Activated gamma-delta T cell treated with Interleukin-2 at 50 U/mL for 16 hours (primary cell): ENCODE results near the gene XCL1.
"Not testable (repeated sequence)": the region's sequence is repeated elsewhere in the genome, so short reads cannot be mapped to it uniquely, and the experiment has no call there.

Source experiments
- DNase-seq: peaks from one replicate; pipeline ENCODE4 v3.0.0-alpha.2; 2020

Gene XCL1, protein sequence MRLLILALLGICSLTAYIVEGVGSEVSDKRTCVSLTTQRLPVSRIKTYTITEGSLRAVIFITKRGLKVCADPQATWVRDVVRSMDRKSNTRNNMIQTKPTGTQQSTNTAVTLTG

DNA sequence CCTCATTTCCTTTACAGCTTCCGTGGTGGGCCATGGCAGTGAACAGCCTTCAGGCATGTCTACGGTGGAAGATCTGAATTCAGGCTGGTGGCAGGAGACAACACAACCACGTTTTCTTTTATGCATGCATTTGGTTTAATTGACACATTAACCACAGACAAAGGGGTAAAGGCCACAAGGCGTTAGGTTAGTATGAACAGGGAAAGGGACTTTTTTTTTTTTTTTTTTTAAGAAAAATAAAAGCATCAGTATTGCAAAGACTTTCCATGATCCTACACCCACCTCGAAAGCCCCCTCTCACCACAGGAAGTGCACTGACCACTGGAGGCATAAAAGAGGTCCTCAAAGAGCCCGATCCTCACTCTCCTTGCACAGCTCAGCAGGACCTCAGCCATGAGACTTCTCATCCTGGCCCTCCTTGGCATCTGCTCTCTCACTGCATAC lies at the start of gene XCL1:
XCL1 (plus strand) TSS at position 361 of the 444 bp plus-strand sequence; CDS start at position 394, 33 bp downstream.
- DNase-seq: not testable (repeated sequence)

DNA sequence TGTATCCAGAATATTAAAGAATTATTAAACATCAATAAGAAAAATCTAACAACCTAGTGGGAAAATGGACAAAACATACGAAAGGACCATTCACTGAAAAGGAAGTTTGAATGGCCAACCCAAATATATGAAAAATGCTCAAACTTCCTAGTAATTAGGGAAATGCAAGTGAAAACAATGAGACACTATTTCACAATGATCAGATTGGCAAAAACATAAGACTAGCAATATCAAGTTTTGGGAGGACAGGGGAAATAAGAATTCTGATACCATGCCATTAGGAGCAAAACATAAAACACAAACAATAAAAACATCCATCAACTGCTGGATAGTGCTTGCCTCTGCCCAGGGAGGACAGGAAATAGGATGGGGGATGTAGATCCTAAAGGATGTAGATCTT lies 46.9 kb upstream of the XCL1 start:
- DNase-seq: no peak

DNA sequence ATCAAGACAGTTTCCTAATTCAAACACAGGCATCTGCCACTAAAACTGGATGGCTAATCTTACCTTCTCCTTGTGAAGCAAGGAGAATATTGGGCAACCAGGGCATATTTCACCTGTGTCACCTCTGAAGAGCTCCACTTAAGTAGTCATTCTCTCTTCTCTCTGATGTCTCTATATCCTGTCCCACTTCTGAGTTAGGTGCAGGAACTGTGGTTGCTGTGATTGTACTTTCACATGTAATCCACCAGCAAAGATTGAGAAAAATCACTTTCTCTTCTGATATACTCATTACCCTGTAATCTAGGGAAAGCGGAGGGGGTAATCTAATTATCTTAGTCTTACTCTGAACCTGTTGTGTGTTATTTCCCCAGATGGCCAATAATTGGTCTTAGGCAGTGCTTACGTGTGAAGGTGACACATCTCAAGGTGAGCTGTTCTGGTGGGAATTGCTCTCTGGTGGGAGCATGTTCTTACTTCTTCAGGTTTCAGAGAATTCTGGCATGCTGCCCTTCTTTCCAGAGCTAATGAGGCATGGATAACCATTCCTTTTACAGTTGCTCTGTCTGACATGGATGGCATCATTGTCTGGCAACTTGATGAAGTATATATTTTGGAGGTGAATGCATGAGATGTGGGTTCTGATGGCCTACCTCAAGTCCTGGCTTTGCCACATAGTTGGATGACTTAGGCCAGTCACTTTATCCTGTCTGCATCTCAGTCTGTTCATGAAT lies 44.6 kb upstream of the XCL1 start:
- DNase-seq: no peak

DNA sequence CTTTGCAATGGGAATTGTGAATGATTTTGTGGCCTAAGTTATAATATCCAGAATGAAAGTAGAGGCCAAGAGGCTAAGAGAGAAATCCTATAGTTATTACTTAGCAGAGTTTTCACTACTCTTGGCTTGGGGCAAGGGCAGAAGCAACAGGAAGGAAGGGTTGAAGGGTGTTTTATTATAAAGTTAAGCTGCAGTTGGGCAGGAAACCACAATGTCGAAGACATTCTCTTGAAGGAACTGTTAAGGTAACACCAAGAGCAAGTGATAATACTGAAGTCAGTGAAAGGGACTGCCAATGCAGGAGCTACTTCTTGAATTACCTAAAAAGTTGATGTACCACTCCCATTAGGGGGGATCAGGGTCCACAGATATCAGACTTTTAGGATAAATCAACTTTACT lies 40.9 kb upstream of the XCL1 start:
- peak; percentile 40 for DNase-seq

DNA sequence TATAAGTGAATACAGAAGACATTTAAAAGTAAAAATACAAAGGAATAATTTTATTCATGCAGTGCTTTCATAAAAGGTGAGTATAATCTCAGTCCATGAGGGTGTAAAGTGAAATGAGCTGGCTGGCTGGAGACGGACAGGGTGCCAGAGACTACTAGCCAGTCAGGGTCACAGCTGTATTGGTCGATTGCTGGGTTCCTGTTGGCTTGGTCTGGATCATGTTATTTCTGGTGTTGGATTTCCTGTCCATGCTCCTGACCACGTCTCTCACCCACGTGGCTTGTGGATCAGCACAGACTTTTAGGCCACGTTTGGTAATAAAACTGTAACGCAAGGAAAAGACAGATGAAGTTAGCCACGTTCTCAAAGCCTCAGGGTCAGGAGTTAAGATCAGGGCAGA lies 35.6 kb upstream of the XCL1 start:
- DNase-seq: not testable (repeated sequence)

DNA sequence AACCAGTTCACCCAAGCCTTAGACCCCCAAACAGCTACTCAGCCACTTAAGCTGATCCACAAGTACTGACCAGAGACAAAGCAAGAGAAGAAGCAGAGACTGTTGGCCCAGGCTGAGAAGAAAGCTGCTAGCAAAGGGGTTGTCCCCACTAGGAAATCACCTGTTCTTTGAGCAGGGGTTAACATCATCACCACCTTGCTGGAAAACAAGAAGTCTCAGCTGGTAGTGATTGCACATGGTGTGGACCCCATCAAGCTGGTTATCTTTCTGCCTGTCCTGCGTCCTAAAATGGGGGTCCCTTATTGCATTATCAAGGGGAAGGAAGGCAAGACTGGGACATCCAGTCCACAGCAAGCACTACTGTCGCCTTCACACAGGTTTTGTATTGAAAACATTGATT lies 33.4 kb upstream of the XCL1 start:
- not testable (repeated sequence) for DNase-seq

DNA sequence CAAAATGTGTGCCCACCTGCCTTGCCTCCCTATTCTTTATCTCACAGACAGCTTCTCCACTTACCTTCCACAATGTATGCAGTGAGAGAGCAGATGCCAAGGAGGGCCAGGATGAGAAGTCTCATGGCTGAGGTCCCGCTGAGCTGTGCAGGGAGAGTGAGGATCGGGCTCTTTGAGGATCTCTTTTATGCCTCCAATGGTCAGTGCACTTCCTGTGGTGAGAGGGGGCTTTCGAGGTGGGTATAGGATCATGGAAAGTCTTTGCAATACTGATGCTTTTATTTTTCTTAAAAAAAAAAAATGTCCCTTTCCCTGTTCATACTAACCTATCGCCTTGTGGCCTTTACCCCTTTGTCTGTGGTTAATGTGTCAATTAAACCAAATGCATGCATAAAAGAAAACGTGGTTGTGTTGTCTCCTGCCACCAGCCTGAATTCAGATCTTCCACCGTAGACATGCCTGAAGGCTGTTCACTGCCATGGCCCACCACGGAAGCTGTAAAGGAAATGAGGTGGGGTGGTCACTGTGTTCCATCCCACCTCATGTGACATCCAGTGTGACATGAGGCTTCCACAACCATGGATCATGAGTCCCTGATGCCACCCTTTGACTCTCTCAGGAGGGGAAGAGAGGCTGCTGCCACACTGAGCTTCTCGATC lies 32.4 kb upstream of the XCL1 start, which contains the start of gene XCL2:
XCL2 (minus strand) TSS at position 158 of the 659 bp plus-strand sequence; CDS start at position 125, 33 bp downstream.
- DNase-seq: not testable (repeated sequence)

DNA sequence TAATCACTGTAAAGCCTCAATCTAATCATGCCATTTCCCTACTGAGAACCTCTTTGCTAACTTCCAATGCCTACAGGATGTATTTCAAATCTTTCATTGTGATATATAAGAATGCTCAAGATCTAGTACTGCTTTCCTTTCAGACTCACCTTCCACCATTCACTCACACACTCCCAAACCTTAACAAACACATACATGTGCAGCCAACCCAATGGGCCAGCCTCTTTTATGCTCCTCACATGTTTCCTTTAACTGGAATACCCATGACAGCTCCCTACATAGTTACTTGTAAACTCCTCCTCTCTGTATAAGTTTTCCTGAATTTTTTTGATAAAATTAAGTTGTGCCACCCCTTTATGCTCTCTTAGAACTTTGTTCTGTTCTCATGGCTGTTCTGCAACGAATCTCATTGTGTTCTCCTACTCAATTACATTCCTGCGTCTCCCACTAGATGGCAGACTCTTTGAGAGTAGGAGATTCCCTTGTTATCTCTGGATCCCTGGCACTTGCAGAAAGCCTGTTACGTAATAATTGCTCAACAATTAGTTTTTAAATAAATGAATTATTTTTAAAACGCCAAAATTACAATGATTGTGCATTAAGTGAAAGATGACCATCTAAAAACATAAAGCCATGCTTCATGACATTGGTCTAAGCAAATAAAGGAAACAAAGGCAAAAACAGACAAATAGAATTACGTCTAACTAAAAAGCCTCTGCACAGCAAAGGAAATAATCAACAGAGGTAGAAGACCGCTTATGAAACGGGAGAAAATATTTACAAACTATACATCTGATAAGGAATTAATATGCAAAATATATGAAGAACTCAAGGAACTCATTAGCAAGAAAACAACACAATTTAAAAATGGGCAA lies 30.5 kb upstream of the XCL1 start:
- DNase-seq: not testable (repeated sequence)

DNA sequence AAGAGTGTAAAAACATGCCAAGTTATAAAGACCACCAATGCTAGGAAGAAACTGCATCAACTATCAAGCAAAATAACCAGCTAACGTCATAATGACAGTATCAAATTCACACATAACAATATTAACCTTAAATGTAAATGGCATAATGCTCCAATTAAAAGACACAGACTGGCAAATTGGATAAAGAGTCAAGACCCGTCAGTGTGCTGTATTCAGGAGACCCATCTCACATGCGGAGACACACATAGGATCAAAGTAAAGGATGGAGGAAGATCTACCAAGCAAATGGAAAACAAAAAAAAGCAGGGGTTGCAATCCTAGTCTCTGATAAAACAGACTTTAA lies 29.9 kb upstream of the XCL1 start:
- not testable (repeated sequence) for DNase-seq

DNA sequence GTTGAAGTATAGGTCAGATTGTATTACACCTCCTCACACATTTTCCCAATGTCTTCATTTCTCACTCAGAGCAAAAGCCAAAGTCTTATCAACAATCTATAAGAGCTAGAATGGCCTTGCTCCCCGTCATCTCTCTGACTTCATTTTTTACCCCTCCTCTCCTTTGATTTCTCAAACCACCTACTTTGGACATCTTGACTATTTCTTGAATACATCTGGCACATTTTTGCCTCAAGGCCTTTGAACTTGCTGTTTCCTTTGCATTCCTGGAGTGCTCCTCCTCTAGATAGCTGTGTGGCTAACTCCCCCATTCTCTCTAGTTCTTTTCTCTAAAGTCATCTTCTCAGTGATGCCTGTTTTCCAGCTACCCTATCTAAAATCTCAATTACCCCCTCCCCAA lies 25.4 kb upstream of the XCL1 start:
- DNase-seq: no peak

DNA sequence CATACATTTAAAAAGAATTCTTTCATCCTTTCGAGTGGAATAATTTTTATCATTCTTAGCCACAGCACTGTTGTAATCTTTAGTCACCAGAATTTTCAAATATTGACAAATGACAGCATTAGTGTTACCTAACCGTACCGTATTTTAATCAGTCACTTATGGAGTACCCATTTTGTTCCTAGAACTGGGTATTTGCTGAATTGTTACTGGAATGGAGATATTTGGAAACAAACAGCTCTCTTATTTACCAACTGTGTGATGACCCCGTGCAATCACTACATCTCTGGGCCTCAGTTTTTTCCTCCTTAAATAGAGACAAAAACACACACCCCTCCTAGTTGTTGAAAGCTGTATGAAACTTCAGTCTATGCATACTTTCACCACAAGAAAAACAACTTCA lies 24.7 kb upstream of the XCL1 start:
- DNase-seq: no peak

DNA sequence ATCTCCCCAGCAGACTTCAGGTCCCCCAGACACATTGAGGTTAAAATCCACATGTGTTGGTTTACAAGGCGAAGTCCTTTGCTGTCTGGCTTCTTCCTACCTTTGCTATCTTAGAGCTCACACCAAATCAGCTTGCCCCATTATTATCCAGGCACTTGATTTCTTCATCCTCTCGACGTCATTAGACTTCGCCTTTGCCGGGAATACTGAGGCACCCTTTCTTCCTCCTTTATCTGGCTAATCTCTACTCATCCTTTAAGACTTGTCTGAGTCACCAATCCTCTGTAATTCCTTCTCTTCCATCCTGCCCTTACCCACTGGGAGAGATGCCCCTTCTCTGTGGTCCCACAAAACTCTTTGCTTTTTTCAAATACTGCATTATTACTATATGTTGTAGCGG lies 23.4 kb upstream of the XCL1 start:
- DNase-seq: no peak

DNA sequence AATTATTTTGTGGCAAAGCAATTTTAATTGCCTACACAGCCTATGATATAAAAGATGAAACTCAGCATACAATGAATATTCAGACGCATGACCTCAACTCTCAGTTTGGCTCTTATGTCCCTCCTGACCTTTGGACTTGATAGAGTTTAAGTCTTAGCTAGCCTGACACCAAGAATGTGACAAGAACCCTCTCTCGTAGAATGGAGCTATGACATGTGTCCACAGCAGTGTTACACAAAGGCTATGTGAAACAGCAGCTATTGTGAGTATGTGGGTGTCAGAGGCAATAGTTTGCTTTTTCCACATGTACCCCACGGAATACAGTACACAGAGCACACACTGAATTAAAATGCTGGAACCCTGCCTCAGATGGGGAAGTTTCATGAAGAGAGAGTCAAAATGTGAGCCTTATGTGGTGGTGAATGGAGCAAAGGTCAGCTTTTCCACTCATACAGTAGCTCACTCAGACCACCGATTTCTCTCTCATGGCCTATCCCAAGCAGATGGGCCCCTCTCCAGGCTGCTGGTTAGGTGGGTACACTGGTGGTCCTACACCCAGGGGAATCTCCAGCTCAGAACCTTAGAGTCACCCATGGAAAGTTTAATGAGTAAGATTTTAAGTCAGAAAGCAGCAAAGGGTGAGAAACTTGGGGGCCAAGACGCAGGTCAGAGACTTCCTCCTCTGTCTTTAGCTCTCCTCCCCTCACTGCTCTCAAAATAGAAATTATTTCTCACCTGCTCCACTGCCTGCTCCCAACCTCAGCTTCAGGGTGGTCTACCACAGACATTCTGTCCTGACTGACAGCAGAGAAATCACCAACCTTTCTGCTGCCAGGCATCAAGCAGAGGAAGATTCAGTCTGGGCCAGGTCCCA lies 22.5 kb upstream of the XCL1 start:
- DNase-seq: no peak

DNA sequence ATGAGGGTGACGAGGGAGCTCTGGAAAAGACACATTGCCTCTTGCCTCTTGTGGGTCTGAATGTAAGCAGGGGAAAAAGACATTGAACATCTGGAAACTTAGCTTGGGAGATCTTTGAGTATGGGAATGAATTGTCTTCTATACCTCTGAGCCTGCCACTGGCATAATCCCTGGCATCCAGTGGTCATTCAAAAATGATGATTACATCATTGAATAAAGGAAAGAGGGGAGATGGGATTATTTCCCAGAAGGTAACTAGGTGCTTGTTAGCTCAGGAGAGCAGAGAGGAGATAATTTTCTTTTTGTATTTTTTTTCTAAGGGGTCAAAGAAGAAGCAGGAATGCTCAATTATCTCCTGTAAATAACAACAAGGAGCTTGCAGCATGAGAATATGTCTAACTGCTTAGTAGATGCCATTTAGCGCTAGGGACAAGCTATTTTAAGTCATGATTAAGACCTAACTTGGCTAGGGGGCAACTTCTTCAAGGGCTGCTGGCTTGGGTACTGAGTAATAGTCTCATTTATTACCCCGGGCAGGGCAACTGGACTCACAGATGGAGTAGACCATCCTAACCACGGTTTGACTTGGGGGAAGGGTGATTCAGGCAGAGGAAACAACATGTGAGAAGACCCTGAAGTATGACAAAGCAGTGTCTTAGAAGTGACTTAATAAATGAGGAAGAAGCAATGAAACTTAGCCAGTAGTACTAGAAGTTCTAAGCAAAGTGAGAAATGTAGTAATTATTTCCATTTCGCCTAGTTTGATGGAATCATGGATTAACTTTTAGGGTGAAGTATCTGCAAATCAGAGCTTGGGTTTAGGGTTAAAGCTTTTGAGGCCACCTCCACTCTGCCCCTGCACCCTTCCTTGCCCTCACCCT lies 21.6 kb upstream of the XCL1 start:
- no peak for DNase-seq

DNA sequence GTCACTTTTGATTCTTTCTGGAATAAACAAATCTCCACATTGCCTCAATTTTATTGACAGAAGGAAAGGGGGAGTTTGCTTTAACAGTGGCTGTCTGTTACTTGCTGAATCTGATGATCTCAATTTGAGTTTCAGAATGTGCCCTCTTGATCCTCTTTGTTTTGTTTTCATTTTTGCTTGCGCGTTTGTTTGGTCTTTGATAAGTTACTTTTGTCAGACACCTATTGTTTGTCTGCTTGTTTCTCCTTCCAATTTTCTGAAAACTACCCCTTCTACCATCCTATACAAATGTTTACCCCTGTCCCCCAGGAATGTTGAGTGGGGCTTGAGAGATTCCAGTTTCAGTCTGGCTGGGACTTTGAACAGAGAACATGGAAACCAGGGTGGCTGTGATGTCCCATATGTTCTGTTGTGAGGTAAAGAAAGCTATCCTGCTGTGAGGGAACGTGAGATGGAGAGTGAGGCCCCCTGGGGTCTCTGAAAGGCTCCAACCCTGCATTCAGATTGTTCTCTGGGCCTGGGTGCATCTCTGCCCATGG lies 20.8 kb upstream of the XCL1 start:
- DNase-seq: no peak

DNA sequence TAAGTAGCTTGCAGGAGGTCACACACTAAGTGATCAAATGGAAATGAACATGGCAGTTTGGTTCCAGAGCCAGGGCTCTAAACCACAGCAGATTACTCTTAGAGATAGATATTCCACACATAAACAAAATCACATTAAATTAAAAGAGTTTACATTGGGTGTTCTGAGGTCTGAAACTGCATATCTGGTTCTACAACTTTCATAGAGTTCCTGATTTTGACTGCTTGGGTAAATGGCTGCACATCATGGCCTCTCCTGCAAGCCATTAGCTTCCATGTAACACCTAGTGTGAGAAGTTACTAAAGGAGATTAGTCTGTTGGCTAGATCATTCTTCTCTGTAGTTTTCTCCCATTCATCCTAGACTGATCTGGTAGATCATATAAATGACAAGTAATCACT lies 19.8 kb upstream of the XCL1 start:
- DNase-seq: no peak

DNA sequence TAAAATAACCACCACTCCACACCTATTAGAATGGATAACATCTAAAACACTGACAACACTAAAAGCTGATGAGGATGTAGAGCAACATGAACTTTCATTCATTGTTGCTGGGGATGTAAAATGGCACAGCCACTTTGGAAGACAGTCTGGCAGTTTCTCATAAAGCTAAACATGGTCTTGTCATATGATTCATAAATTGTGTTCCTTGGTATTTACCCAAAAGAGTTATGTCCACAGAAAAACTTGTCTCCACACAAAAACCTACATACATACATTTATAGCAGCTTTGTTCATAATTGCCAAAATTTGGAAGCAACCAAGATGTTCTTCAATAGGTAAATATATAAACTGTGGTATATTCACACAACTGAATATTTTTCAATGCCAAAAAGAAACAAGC lies 16.0 kb upstream of the XCL1 start:
- DNase-seq: no peak

DNA sequence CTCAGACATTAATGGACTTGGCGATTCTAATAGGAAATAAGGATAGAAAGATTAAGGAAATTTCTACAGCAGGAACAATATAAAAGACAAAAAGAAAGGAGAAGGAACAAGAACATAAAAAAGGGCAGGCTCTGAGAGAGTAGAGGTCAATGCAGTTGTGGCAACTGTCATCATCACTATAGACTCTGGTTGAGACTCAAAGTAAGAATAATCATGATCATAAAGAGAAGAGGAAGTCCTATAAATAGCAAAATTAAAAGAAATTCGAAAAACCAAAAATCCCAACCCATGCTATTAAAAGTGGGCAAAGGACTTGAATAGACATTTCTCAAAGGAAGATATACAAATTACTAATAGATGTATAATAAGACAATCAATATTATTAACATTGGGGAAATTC lies 14.4 kb upstream of the XCL1 start:
- DNase-seq: no peak

DNA sequence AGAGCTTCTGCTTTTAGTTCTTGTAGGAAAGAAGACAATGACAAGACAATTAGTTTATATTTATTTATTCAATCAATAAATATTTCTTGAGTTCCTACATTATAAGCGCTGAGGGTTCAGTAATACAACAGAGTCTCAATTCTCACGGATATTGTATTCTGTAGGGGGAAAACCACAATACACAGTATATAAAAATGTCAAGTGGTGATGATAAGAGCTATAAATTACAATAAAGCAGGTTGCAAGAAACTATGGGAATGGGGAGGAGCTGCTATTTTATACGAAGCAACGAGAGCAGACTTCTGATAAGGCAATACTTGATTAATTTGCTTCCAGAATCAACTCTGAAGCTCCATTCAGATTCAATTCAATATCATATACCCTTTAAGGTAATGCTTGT lies 10.6 kb upstream of the XCL1 start:
- DNase-seq: no peak

DNA sequence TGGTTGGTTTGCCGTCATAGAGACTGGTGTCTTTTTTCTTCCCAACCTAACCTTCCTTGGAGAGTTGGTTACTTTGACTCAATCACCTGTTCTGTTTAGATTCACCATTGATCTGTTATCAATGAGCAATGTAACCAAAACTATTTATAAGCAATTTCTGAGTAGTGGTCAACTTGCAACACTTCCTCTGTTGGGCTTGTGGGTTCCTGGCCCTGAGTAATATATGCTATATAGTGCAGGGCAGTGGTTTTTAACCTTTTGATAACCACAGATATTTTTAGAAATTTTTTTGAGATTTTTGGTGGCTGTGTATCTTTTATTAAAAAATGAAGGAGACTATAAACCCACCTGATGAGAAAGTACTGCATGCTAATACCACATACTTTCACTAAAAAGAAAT lies 9.4 kb upstream of the XCL1 start:
- DNase-seq: no peak

DNA sequence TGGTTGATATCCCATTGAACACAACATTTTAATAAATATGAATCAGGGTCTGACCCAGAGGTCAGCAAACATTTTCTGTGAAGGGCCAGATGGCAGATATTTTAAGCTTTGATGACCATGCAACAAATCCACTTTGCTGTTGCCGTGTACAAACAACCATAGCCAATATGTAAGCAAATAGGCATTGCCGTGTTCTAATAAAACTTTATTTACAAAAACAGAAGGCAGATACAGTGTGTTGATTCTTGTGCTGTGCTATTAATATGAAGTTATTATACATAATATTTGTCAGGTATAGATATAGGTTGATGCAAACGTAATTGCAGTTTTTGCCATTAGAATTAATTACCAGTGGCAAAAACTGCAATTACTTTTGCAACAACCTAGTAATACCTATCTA lies 8.8 kb upstream of the XCL1 start:
- DNase-seq: no peak
